RWPE2 (cell line): Measurements from ENCODE around the gene FADS1.

Experiments used
- ATAC-seq: fragments of 200-7000 bp; cut with Tn5 transposase; 3 replicates; pipeline ENCODE4 v1.9.1; 2021; ENCODE audit warnings: low read depth
- DNase-seq: peaks from one replicate; pipeline ENCODE4 v3.0.0-alpha.2; 2020; ENCODE audit warnings: low spot score
- H3K27ac ChIP-seq: fragments of 450-650 bp; 2 replicates; pipeline ENCODE4 v1.5.1; 2017; ENCODE audit warnings: mild to moderate bottlenecking; ENCODE audit not compliant: poor library complexity, severe bottlenecking
- H3K27me3 ChIP-seq: fragments of 250-450 bp; sonication (Bioruptor Pico); 2 replicates; pipeline ENCODE4 v1.5.1; 2021; ENCODE audit warnings: mild to moderate bottlenecking, moderate library complexity; ENCODE audit not compliant: insufficient read depth, poor library complexity, severe bottlenecking
- H3K36me3 ChIP-seq: fragments of 250-450 bp; sonication (Bioruptor Pico); 2 replicates; pipeline ENCODE4 v1.5.1; 2020; ENCODE audit warnings: low read depth, mild to moderate bottlenecking, moderate library complexity
- H3K4me1 ChIP-seq: fragments of 250-450 bp; sonication (Bioruptor Pico); 2 replicates; pipeline ENCODE4 v1.5.1; 2021; ENCODE audit warnings: mild to moderate bottlenecking, moderate library complexity; ENCODE audit not compliant: insufficient read depth, poor library complexity, severe bottlenecking
- H3K4me3 ChIP-seq: fragments of 250-450 bp; sonication (Bioruptor Pico); 2 replicates; pipeline ENCODE4 v1.5.1; 2021; ENCODE audit warnings: mild to moderate bottlenecking, moderate library complexity; ENCODE audit not compliant: severe bottlenecking
- H3K9me3 ChIP-seq: fragments of 250-450 bp; sonication (Bioruptor Pico); 2 replicates; pipeline ENCODE4 v1.5.1; 2021; ENCODE audit warnings: mild to moderate bottlenecking, moderate library complexity; ENCODE audit not compliant: severe bottlenecking
- TF ChIP-seq, protein P1 (sequence below): fragments of 450-650 bp; IDR thresholded peaks from one replicate; pipeline ENCODE4 v1.5.1; 2017; ENCODE audit warnings: mild to moderate bottlenecking, moderate library complexity; ENCODE audit not compliant: poor library complexity, severe bottlenecking

Gene FADS1

DNA sequence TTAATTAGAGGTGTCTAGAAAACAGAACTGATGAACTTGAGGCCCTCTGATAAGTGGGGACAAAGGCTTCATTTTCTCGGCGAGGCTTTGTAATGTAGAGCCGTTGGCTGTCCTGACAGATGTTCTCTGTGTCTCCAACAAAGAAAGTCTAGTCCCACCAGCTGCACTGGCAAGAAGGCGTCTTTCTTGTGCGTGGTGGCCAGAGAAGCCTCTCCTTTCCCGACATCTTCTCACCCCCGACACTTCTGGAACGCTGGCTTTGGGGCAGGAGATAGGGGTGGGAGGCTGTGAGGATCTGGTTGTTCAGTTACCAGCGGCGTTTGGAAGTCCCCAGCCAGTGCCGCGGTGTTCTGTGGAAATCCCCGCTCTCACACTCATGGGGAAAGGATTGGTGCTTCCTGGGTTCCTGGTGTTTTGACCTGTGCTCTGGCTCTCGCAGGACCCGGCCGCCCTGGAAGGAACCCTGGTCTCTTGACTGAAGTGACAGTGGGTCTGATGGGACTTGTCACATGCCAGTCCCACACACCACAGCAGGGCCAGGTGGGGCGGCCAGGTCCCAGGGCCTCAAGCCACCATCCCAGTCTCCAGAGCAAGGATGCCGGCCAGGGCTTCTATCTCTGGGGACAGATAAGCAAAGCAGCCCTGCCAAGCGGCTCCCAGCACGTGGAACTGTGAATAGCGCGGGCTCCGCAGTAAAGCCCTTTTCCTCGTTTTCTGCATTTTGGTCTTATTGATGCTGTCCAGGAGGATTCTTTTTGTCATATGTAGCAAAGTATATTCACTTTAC, 34.5 kb upstream of the FADS1 start:
- peak; percentile 51 for DNase-seq
- H3K9me3 ChIP-seq, result no peaks in the 10 kb centered on the region
- peaks cover 97% of the 10 kb centered on the region for H3K36me3 ChIP-seq
- ATAC-seq, result no peak
- TF ChIP-seq, protein P1, sequence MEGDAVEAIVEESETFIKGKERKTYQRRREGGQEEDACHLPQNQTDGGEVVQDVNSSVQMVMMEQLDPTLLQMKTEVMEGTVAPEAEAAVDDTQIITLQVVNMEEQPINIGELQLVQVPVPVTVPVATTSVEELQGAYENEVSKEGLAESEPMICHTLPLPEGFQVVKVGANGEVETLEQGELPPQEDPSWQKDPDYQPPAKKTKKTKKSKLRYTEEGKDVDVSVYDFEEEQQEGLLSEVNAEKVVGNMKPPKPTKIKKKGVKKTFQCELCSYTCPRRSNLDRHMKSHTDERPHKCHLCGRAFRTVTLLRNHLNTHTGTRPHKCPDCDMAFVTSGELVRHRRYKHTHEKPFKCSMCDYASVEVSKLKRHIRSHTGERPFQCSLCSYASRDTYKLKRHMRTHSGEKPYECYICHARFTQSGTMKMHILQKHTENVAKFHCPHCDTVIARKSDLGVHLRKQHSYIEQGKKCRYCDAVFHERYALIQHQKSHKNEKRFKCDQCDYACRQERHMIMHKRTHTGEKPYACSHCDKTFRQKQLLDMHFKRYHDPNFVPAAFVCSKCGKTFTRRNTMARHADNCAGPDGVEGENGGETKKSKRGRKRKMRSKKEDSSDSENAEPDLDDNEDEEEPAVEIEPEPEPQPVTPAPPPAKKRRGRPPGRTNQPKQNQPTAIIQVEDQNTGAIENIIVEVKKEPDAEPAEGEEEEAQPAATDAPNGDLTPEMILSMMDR, result no peak
- no peaks in the 10 kb centered on the region for H3K4me1 ChIP-seq
- no peak overlapping the region for H3K4me3 ChIP-seq
- H3K27me3 ChIP-seq, result no peaks in the 10 kb centered on the region
- H3K27ac ChIP-seq, result no peak overlapping the region

DNA sequence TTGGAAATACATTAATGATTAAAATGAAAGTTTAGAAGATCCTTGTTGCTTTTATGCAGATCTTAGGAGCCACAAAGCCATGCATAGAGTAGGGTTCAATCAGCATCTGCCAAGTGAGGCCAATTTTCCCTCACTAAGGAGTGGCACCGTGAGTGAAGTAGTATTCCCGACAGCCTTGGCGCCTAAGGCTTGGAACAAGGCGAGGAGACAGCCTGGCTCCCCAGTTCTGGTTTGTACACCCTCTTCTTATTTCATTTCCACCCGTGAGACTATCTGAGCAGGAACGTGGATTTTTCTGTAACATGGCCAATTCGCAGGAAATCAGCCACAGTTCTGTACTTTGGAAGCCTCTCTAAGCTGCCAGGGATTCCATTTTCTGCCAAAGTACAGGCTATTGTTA, 33.9 kb upstream of the FADS1 start:
- Histone ChIP-seq H3K27ac (no peak overlapping the region), H3K4me3 (no peak overlapping the region), H3K27me3 (no peaks in the 10 kb centered on the region), H3K4me1 (no peaks in the 10 kb centered on the region), H3K36me3 (peaks cover 92% of the 10 kb centered on the region), H3K9me3 (no peaks in the 10 kb centered on the region)
- ATAC-seq, result no peak
- no peak for DNase-seq
- TF ChIP-seq, protein P1, result no peak

DNA sequence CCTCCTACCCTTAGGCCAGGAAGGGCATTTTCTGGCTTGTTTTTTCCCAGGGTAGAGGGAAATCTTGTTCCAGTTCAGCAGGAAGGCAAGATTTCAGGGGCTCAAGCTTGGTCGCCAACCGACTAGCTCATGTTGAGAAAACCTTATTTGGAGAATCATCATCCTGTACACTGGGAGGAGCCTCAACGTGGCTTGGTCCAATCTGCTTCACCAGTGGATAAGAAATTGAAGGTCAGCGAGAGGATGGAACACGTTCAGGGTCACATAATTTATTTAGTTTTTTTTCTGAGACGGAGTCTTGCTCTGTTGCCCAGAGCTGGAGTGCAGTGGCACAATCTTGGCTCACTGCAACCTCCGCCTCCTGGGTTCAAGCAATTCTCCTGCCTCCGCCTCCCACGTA, 31.8 kb upstream of the FADS1 start:
- ATAC-seq, result no peak
- Histone ChIP-seq H3K36me3 (peaks cover 87% of the 10 kb centered on the region), H3K4me3 (no peak overlapping the region), H3K27me3 (no peaks in the 10 kb centered on the region), H3K9me3 (no peaks in the 10 kb centered on the region), H3K27ac (no peak overlapping the region), H3K4me1 (no peaks in the 10 kb centered on the region)
- DNase-seq, result no peak
- TF ChIP-seq, protein P1, result no peak

DNA sequence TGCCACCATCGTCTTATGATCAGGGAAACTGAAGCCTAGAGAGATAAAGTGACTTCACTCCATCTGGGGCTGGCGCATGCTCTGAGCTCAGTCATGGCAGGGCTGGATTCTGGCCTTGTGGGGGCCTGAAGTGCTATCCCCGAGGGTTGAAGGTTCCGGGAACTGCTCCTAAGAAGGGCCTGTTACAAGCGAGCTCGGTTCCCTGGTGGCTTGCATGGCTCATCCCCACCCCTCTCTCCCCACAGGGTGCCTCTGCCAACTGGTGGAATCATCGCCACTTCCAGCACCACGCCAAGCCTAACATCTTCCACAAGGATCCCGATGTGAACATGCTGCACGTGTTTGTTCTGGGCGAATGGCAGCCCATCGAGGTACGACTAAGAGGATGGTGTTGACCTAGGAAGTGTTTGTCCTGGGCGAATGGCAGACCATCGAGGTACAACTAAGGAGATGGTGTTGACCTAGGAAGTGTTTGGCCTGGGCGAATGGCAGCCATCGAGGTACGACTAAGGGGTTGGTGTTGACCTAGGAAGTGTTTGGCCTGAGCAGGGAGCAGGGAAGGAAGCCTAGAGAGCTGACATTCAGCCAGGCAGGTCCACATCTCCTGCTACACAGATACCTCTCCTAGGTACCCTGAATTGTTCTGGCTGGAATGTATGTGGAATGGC, 31.2 kb upstream of the FADS1 start:
- no peaks in the 10 kb centered on the region for H3K4me1 ChIP-seq
- no peaks in the 10 kb centered on the region for H3K27me3 ChIP-seq
- DNase-seq (peak; percentile 30), ATAC-seq (peak; percentile 13; the same call in 1 of the 3 replicates)
- no peak overlapping the region for H3K4me3 ChIP-seq
- no peak overlapping the region for H3K27ac ChIP-seq
- H3K36me3 ChIP-seq, result peaks cover 89% of the 10 kb centered on the region
- H3K9me3 ChIP-seq, result no peaks in the 10 kb centered on the region
- TF ChIP-seq, protein P1, result no peak
